Measurements from ENCODE around the gene PALM2AKAP2. TPM values are rescaled to one million over a fixed set of nuclear protein-coding genes. Genes with fewer than 3 reads are reported as not detected.
"Not testable (repeated sequence)": the region's sequence is repeated elsewhere in the genome, so short reads cannot be mapped to it uniquely, and the experiment has no call there.

Gene PALM2AKAP2
- total RNA-seq, 1 experiment from 2014 or later: 1.8 TPM

- DNase-seq (ENCODE audit: extremely low read depth, low read depth): no peak
These were observed 19.8 kb downstream of the PALM2AKAP2 start for GRCh38 chr9:109799792-109800191.

DNA sequence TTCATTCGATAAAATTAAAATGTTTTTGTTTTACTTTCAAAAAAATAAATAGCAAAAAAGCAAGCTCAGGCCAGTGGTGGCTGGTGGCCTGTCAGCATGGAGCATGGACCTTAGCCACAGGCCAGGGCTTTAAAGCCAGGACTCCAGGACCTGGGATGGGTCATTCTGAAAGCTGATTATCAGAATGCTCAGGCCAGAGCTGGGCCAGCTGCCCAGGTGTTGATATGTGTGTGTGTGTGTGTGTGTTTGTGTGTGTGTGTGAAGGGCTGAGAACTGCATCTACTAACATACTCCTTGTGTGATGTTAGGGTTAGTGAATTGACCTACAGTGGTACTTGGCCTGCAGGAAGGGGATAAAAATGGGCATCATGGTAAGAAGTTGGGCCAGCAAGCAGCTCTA lies 21.5 kb downstream of the PALM2AKAP2 start:
- no peak for DNase-seq (ENCODE audit: extremely low read depth, low read depth)

DNA sequence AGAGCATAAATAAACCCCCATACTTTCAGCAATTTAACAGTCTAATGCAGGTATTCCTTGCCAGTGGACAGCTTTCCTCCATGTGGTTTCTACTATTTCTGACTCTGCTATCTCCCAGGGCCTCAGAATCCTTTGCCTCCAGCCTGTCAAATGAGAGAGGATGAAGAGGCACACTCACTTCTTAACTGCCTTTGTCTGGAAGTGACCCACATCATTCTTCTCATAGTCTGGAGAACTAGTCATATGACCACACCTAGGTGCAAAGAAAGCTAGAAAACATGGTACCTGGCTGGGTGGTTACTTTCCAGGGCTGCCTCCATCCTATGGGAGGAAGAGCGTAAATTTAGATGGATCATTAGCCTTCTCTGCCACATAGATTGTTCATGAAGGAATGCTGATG lies 22.5 kb downstream of the PALM2AKAP2 start:
- DNase-seq (ENCODE audit: extremely low read depth, low read depth): no peak

- no peak for DNase-seq (ENCODE audit: extremely low read depth, low read depth)
These were observed 25.1 kb downstream of the PALM2AKAP2 start for GRCh38 chr9:109805050-109805449.

DNA sequence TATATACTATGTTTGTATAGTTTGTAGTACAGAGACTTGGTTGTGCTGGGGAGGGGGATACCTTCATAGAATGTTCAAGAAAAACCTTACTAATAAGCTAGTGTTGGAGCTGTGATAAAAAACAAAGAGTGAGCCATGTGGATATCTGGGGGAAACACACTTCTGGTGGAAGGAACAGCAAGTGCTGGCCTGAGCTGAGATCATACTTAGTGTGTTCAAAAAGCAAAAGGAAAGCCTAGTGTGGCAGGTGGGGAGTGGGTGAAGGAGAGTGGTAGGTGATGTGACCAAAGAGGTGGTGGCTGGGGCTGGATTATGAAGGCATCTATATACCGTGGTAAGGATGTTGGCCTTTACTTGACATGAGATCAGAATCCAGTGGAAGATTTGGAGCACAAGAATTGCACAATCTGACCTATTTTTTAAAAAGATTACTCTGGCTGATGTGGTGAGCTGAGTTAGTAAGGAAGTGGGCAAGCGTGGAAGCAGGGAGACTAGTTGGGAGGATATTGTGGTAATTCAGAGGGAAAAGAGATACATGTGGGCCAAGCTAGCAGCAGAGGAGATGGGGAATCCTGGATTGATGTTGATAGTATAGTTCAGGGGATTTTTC lies 26.6 kb downstream of the PALM2AKAP2 start:
- no peak for DNase-seq (ENCODE audit: extremely low read depth, low read depth)

GRCh38 chr9:109811876-109812275 lies 31.9 kb downstream of the PALM2AKAP2 start:
- DNase-seq (ENCODE audit: extremely low read depth, low read depth): no peak

GRCh38 chr9:109812331-109812730 lies 32.3 kb downstream of the PALM2AKAP2 start:
- DNase-seq (ENCODE audit: extremely low read depth, low read depth): no peak

DNA sequence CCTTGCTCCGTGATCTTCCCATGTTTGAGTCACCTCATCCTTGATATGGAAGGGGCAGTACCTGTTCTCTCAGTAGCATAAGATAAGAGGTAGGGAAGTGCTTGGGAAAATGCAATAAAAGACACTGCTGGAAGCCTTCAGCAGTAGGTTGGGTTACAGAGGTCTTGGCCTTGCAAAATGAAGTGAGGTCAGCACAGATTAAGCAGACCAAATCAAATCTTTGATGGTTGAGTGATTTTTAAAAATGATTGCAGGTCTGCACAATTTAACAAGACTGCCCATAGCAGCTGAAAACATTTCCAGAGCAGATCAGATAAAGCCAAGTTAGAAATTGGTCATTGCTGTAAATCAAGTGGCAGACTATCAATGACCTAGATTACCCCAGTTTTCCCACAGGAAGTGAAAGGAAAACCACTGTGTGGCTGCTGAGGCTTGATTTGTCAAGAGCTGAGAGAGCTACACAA lies 32.9 kb downstream of the PALM2AKAP2 start:
- DNase-seq (ENCODE audit: extremely low read depth, low read depth): no peak

DNA sequence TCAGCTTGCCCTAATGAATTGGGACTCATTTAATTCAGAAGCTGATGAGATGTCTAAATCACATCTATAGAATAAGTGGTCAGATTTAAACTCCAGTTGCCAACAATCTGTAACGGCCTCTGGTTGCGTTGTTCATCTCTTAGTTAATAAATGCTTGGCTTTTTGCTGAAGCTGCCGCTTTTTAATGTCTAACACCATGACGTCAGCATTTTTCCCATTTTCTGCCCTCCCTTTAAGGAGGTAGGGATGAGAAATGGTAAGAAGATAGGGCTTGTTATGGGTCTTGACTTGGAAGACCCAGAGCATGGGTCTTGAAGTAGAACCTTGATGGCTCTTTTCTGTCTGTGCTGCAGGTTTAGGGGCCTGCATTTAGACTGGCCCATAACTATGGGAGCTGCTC lies 33.3 kb downstream of the PALM2AKAP2 start:
- no peak for DNase-seq (ENCODE audit: extremely low read depth, low read depth)

DNA sequence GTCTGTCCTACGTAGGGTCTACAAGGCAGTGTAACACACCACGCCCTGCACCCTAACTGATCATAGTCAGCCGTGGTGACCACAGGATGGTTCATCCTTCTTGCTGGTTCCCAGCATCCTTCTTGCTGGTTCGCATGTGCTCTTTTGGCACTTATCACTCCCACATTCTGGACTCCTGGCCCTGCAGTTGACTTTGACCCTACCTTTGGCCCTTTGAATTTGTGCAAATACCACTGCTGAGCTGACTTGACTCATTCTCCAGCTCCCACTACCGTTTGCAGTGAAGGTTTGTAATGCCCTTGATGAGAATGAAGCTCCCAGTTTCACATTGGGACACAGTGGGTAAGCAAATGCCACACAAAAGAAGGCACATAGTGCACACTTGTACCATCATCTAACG lies 33.8 kb downstream of the PALM2AKAP2 start:
- DNase-seq (ENCODE audit: extremely low read depth, low read depth): no peak

- no peak for DNase-seq (ENCODE audit: extremely low read depth, low read depth)
These were observed 35.5 kb downstream of the PALM2AKAP2 start for GRCh38 chr9:109815366-109815947.

DNA sequence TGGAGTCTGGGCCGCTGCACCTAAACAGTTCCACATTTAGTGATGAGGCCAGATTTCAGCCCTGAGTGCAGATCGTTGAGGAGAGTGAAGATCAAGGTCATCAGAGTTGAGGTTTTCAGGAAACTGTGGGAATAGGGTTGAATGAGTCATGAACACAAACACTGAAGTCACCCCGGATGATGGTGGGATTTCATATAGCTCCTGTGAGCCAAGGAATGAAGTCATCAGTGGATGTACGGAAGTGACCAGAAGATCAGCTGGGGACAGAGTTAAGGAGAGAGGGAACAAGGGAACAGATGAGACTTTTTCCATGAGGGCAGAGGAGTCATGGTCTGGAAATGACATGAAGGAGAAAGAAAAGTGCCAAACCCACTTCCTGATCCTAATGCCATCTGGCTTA lies 36.5 kb downstream of the PALM2AKAP2 start:
- peak; percentile 45 for DNase-seq (ENCODE audit: extremely low read depth, low read depth)

- no peak for DNase-seq (ENCODE audit: extremely low read depth, low read depth)
These were observed 37.3 kb downstream of the PALM2AKAP2 start for GRCh38 chr9:109817146-109817845.

DNA sequence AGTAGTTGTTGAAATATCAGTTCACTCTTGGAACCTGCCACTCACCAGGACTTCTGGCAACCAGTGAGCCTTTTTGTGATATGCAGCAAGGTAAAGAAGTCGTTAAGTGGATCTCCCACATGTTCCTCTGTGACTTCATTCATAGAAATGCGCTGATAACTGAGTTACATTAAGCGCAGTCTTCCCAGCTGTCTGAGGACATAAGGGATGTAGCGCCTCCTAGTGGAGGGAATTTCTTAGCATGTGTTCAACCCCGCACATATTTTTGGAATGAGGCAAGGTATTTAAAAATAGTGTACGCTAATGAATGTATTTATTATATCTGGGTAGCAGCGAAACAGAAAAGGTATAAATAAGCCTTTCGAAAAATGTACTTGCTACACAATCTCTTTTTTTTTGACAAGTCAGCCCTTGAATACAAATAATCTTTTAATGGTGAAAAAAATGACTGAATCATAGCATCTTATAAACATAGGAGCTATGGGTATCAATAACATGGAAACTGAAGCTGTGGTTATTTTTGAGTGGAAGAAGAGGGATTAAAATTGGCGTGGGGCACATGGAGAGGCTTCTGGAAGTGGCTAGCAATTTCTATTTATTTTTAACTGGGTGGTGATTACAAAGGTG lies 38.0 kb downstream of the PALM2AKAP2 start:
- DNase-seq (ENCODE audit: extremely low read depth, low read depth): peak; percentile 82

- no peak for DNase-seq (ENCODE audit: extremely low read depth, low read depth)
These were observed 41.7 kb downstream of the PALM2AKAP2 start for GRCh38 chr9:109821711-109822110.

- DNase-seq (ENCODE audit: extremely low read depth, low read depth): not testable (repeated sequence)
These were observed 45.4 kb downstream of the PALM2AKAP2 start for GRCh38 chr9:109825383-109825782.

DNA sequence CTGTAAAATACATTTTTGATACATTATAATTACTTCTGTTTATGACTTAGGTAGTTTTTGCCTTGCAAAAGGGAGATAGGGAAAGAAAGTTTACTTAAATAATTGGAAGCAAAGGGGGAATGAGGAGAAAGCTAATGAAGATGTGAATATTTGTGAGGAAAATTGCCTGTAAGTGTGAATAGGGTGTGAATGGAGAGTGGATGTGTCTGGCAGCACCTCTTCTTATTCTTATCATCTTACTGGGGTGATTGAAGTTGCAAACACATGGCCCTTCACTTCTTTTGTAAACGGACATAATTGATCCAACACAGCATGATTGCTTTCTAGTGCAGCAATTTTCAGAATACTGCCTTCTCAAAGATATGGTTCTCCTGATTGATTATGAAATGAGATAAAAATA lies 46.6 kb downstream of the PALM2AKAP2 start:
- DNase-seq (ENCODE audit: extremely low read depth, low read depth): no peak

GRCh38 chr9:109828254-109828653 lies 48.3 kb downstream of the PALM2AKAP2 start:
- DNase-seq (ENCODE audit: extremely low read depth, low read depth): no peak
